Activated CD8-positive, alpha-beta T cell treated with anti-CD3 and anti-CD28 coated beads for 36 hours (primary cell): Measurements from ENCODE around the gene FAM78A. TPM values are rescaled to one million over a fixed set of nuclear protein-coding genes. Genes with fewer than 3 reads are reported as not detected.
"Not testable (repeated sequence)": the region's sequence is repeated elsewhere in the genome, so short reads cannot be mapped to it uniquely, and the experiment has no call there.

ENCODE experiments used
- ATAC-seq: fragments of 200-7000 bp; cut with Tn5 transposase; one replicate; pipeline ENCODE4 v1.10.0; 2021; ENCODE audit warnings: mild to moderate bottlenecking, moderate library complexity
- CTCF ChIA-PET: fragments of 350-600 bp; sonication (Branson Sonifier 250); formaldehyde crosslinking; loops from one replicate; lab custom pipeline; 2021; ENCODE audit warnings: antibody characterized with exemption; lab: Charles Lee
- POLR2A ChIA-PET: fragments of 350-600 bp; sonication (Branson Sonifier 250); formaldehyde crosslinking; loops from one replicate; lab custom pipeline; 2021; ENCODE audit warnings: antibody characterized with exemption; lab: Charles Lee
- DNase-seq: peaks from one replicate; pipeline ENCODE4 v3.0.0-alpha.2; 2020
- H3K27ac Mint-ChIP-seq: one replicate; pipeline ENCODE4 v1.8.0; 2021; ENCODE audit warnings: mild to moderate bottlenecking, mixed read lengths
- H3K27me3 Mint-ChIP-seq: one replicate; pipeline ENCODE4 v1.8.0; 2021; ENCODE audit warnings: mixed read lengths
- H3K36me3 Mint-ChIP-seq: one replicate; pipeline ENCODE4 v1.8.0; 2021; ENCODE audit warnings: low read depth, mixed read lengths
- H3K4me1 Mint-ChIP-seq: one replicate; pipeline ENCODE4 v1.8.0; 2021; ENCODE audit warnings: low read depth, mixed read lengths
- H3K4me3 Mint-ChIP-seq: one replicate; pipeline ENCODE4 v1.8.0; 2021; ENCODE audit warnings: mild to moderate bottlenecking, moderate library complexity, mixed read lengths
- H3K9me3 Mint-ChIP-seq: one replicate; pipeline ENCODE4 v1.8.0; 2021; ENCODE audit warnings: mixed read lengths
- intact Hi-C: fragments of 100-400 bp; cut with micrococcal nuclease; formaldehyde crosslinking; loops from one replicate; pipeline ENCODE4 v1.10.0; 2022
- total RNA-seq, 2 experiments: library from RNA; stranded (reverse); gene quantifications; one replicate each; pipeline ENCODE4 v1.2.3, GENCODE V29; 2021
- TF ChIP-seq, protein P1 (sequence below): fragments of 200-600 bp; IDR thresholded peaks from one replicate; pipeline ENCODE4 v1.8.0; 2022; ENCODE audit warnings: antibody characterized with exemption, mild to moderate bottlenecking

FAM78A gene
- total RNA-seq, 2 experiments from 2014 or later = 36.2 to 39.8 TPM

DNA sequence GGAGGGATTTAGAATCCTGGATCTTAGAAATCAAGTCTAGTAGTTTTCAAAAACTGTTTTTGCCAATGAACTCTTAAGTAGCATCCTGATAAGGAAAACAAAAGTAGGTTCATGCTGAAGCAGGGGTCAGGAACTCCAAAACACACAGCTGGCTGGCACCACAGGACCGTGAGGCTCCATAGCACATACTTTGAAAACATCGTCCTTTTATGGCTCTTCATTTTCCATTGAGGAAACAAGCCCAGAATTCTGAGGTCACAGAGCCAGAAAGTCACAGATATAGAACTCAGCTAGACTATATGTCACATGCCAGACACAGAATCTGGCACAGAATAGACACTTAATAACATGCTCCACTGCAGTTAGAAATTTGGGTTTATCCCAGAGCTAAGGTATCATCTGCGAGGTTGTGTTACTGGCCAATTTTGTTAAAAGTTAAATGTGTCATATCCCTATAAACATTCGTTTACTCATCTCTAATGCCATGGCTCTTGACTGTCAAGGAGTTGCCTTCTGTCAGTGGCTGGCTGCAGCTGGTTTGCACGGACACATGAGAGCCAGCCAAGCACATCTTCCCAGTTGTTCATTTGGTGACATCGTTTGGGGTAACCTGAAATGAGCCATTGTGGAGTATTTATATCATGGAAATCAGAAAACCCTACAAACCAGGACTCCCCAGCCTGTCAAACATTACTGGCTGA is 58.8 kb downstream of the FAM78A start:
- Mint-ChIP-seq H3K36me3 (peaks cover 28% of the 10 kb centered on the region), H3K4me1 (peaks cover 7% of the 10 kb centered on the region), H3K4me3 (no peak overlapping the region), H3K27me3 (no peaks in the 10 kb centered on the region), H3K9me3 (peaks cover under 1% of the 10 kb centered on the region), H3K27ac (no peak overlapping the region)
- intact Hi-C loops = no loop called here
- TF ChIP-seq, protein P1, sequence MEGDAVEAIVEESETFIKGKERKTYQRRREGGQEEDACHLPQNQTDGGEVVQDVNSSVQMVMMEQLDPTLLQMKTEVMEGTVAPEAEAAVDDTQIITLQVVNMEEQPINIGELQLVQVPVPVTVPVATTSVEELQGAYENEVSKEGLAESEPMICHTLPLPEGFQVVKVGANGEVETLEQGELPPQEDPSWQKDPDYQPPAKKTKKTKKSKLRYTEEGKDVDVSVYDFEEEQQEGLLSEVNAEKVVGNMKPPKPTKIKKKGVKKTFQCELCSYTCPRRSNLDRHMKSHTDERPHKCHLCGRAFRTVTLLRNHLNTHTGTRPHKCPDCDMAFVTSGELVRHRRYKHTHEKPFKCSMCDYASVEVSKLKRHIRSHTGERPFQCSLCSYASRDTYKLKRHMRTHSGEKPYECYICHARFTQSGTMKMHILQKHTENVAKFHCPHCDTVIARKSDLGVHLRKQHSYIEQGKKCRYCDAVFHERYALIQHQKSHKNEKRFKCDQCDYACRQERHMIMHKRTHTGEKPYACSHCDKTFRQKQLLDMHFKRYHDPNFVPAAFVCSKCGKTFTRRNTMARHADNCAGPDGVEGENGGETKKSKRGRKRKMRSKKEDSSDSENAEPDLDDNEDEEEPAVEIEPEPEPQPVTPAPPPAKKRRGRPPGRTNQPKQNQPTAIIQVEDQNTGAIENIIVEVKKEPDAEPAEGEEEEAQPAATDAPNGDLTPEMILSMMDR = no peak
- ChIA-PET CTCF (interaction anchor here (0.8 to 3.4 kb wide), 2 partner anchors 118 to 123 kb away, joined by 3 to 20 read pairs; no protein-coding TSS in a partner anchor), POLR2A (no interaction called here)
- no peak for ATAC-seq
- DNase-seq = no peak

DNA sequence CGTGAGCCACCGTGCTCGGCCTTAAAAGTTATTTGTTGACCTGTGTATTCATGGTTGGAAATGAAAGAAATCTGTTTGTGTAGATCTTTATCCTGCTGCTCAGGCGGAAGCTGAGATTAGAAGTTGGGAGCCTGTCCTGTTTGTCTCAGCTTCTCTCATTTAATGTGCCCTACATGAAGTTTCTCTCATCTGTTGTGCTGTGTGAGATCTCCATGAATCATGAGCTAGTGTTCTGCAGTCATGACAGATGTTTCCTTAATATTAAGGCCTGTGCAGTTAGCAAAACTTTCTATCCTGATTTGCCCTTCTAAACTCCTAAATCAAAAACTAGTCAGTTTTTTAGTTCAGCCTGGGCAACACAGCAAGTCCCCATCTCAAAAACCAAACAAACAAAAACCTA is 59.5 kb downstream of the FAM78A start:
- ATAC-seq = no peak

DNA sequence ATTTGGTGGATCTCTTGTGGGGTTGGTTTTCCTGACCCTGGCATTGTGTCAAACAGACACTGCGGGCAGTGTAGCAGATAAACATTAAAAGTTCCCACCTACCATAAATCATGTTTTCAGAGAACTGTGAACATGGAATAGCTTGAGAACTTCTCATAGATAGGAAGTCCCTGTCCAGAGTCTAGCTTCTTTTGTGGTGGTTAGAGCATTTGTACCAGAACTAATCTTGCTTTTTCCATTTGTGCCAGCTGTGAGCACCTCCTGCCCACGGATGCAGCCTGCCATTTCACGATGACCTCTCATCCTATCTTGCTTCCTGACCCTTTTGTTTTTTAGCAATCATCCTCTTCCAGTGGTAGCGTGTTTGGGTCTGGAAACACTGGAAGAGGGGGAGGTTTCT is 61.4 kb downstream of the FAM78A start:
- TF ChIP-seq, protein P1 = no peak
- DNase-seq (no peak), ATAC-seq (no peak)
- ChIA-PET CTCF (interaction anchor here (0.8 to 3.4 kb wide), 5 partner anchors 9 to 121 kb away, joined by 3 to 20 read pairs (median 5); no protein-coding TSS in a partner anchor), POLR2A (interaction anchor here (0.9 to 1.3 kb wide), 2 partner anchors 13 to 38 kb away, joined by 3 to 6 read pairs; no protein-coding TSS in a partner anchor)
- intact Hi-C loops = no loop called here
- peaks cover 7% of the 10 kb centered on the region for H3K4me1 Mint-ChIP-seq
- H3K36me3 Mint-ChIP-seq = peaks cover 52% of the 10 kb centered on the region
- no peak overlapping the region for H3K4me3 Mint-ChIP-seq
- H3K27ac Mint-ChIP-seq = no peak overlapping the region
- no peaks in the 10 kb centered on the region for H3K27me3 Mint-ChIP-seq
- H3K9me3 Mint-ChIP-seq = peaks cover 17% of the 10 kb centered on the region

More for the DNA sequence above, 59.5 kb downstream of the FAM78A start:
- peaks cover 7% of the 10 kb centered on the region for H3K4me1 Mint-ChIP-seq
- H3K4me3 Mint-ChIP-seq = no peak overlapping the region
- TF ChIP-seq, protein P1 = no peak
- ChIA-PET CTCF (interaction anchor here (0.8 to 3.4 kb wide), 2 partner anchors 119 to 123 kb away, joined by 3 to 20 read pairs; no protein-coding TSS in a partner anchor), POLR2A (no interaction called here)
- no peak overlapping the region for H3K27ac Mint-ChIP-seq
- no peaks in the 10 kb centered on the region for H3K27me3 Mint-ChIP-seq
- peaks cover 6% of the 10 kb centered on the region for H3K9me3 Mint-ChIP-seq
- intact Hi-C loops = no loop called here
- no peak for DNase-seq
- peaks cover 34% of the 10 kb centered on the region for H3K36me3 Mint-ChIP-seq

DNA sequence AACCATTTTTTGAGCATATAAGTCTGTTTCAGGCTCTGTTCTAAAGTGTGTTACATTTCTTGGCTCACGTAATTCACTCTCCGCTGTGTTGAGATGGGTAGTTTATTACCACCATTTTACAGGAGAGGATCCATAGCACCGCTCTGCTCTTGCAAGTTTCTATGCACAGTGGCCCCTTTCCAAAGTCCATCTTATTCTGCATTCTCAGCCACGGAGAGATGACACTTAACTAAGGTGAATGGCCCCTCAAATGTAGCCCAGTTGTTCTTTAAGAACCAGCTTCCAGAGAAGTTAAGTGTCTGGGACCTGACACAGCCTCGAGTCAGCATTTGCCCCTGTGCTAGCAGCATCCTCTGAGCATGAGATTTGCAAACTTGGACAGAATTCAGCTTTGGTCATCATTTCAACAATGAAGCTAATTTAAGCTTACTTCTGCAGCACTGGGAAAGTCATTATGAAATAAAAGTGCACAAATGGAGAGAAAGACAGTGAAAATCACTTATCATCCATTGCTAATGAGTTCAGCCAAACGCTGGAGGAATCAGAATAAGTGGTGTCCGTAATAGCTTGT is 61.9 kb downstream of the FAM78A start:
- ChIA-PET CTCF (interaction anchor here (0.7 to 3.4 kb wide), 6 partner anchors 11 to 956 kb away, joined by 3 to 20 read pairs (median 5); no protein-coding TSS in a partner anchor), POLR2A (interaction anchor here (0.9 to 1.3 kb wide), 2 partner anchors 13 to 37 kb away, joined by 3 to 6 read pairs; no protein-coding TSS in a partner anchor)

DNA sequence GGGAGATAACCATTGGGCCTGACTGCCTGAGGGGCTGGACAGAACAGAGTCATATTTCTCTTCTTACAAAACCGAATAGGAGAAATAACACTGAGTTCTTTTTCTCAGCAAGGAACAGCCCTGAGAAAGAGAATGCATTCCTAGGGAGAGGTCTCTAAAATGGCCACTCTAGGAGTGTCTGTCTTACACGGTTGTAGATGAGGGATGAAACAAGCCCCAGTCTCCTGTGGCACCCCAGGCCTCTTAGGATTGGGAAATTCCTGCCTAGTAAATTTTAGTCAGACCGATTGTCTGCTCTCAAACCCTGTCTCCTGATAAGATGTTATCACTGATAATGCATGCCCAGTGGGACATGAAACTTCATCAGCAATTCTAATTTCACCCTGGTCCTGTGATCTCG is 64.4 kb downstream of the FAM78A start:
- H3K4me3 Mint-ChIP-seq, H3K27me3 Mint-ChIP-seq, H3K4me1 Mint-ChIP-seq, POLR2A ChIA-PET, intact Hi-C loops, ATAC-seq, H3K27ac Mint-ChIP-seq, DNase-seq: not testable (repeated sequence)
- peaks cover 17% of the 10 kb centered on the region for H3K9me3 Mint-ChIP-seq
- H3K36me3 Mint-ChIP-seq = peaks cover 60% of the 10 kb centered on the region
- CTCF ChIA-PET = interaction anchor here (1.0 kb wide), 1 partner anchor 124 kb away, joined by 3 read pairs; no protein-coding TSS in a partner anchor

More for the DNA sequence above, 61.9 kb downstream of the FAM78A start:
- no peak overlapping the region for H3K27ac Mint-ChIP-seq
- H3K27me3 Mint-ChIP-seq = no peaks in the 10 kb centered on the region
- ATAC-seq = no peak
- TF ChIP-seq, protein P1 = no peak
- peaks cover 56% of the 10 kb centered on the region for H3K36me3 Mint-ChIP-seq
- H3K9me3 Mint-ChIP-seq = peaks cover 17% of the 10 kb centered on the region
- no peak for DNase-seq
- intact Hi-C loops = no loop called here
- H3K4me3 Mint-ChIP-seq = no peak overlapping the region
- H3K4me1 Mint-ChIP-seq = peaks cover 7% of the 10 kb centered on the region

Other genes starting within 250 kb of the FAM78A start
- gene AIF1L, start 180.0 kb downstream of the FAM78A start, total RNA-seq = 1 to 10 TPM in 1 of 2 experiments, under 1 TPM in 1; 0.72 to 1.9 TPM
- gene NUP214, start 150.9 kb downstream of the FAM78A start, total RNA-seq = 10 to 100 TPM; 57.6 to 58.3 TPM
- under 1 TPM in 1 of 2 experiments, not detected in 1; 0.11 TPM for gene PLPP7, start 13.2 kb upstream of the FAM78A start, total RNA-seq
- 100 to 1,000 TPM; 134 to 141 TPM for gene PRRC2B, start 117.6 kb upstream of the FAM78A start, total RNA-seq
- 10 to 100 TPM; 30.2 to 35.9 TPM for gene POMT1, start 226.4 kb upstream of the FAM78A start, total RNA-seq